Smooth muscle cell (in vitro differentiated cells): ENCODE measurements around the gene ERN2. TPM values are rescaled to one million over a fixed set of nuclear protein-coding genes. Genes with fewer than 3 reads are reported as not detected.
A peak's percentile ranks its signal among the peaks of the same experiment; 100 is the strongest.

Experiments
- DNase-seq: peaks from one replicate; lab custom pipeline; 2025; ENCODE audit not compliant: unreplicated experiment; lab: John Stamatoyannopoulos, UW
- H2AFZ ChIP-seq: fragments of 200-600 bp; sonication (generic); 2 replicates; pipeline ENCODE4 v1.6.0; 2016; ENCODE audit warnings: antibody characterized with exemption, low read depth, mild to moderate bottlenecking
- H3F3A ChIP-seq: fragments of 200-600 bp; sonication (generic); 2 replicates; pipeline ENCODE4 v1.6.0; 2017; ENCODE audit warnings: antibody characterized with exemption, low read depth
- H3K27ac ChIP-seq: fragments of 200-600 bp; sonication (generic); 2 replicates; pipeline ENCODE4 v1.5.1; 2016; ENCODE audit warnings: low read depth, mild to moderate bottlenecking
- H3K27me3 ChIP-seq: fragments of 200-600 bp; sonication (generic); 2 replicates; pipeline ENCODE4 v1.6.1; 2016; ENCODE audit warnings: low read depth, mild to moderate bottlenecking
- H3K36me3 ChIP-seq: fragments of 200-600 bp; sonication (generic); 2 replicates; pipeline ENCODE4 v1.5.1; 2016; ENCODE audit warnings: low read depth
- H3K4me1 ChIP-seq: fragments of 200-600 bp; sonication (generic); 2 replicates; pipeline ENCODE4 v1.5.1; 2016; ENCODE audit warnings: low read depth
- H3K4me2 ChIP-seq: fragments of 200-600 bp; sonication (generic); 2 replicates; pipeline ENCODE4 v1.6.0; 2016; ENCODE audit warnings: mild to moderate bottlenecking
- H3K4me3 ChIP-seq: fragments of 200-600 bp; sonication (generic); 2 replicates; pipeline ENCODE4 v1.5.1; 2016; ENCODE audit warnings: mild to moderate bottlenecking
- H3K79me2 ChIP-seq: fragments of 200-600 bp; sonication (generic); 2 replicates; pipeline ENCODE4 v1.6.0; 2016; ENCODE audit warnings: low read depth, mild to moderate bottlenecking
- H3K9ac ChIP-seq: fragments of 200-600 bp; sonication (generic); 2 replicates; pipeline ENCODE4 v1.6.0; 2016; ENCODE audit warnings: low read depth
- H3K9me3 ChIP-seq: fragments of 200-600 bp; sonication (generic); replicated peaks from 2 replicates; pipeline ENCODE4 v1.5.1; 2016; ENCODE audit warnings: low read depth
- H4K20me1 ChIP-seq: fragments of 200-600 bp; sonication (generic); 2 replicates; pipeline ENCODE4 v1.6.0; 2016; ENCODE audit warnings: low read depth
- CTCF ChIP-seq: fragments of 200-600 bp; sonication (generic); IDR thresholded peaks from 2 replicates; pipeline ENCODE4 v1.5.1; 2017; ENCODE audit warnings: borderline replicate concordance, mild to moderate bottlenecking, antibody characterized with exemption; ENCODE audit not compliant: insufficient read depth, poor library complexity, severe bottlenecking
- WGBS: methylation state at CpG from one replicate; pipeline ENCODE4 v1.1.7; 2016; ENCODE audit warnings: low lambda C conversion rate; 5-methylcytosine and 5-hydroxymethylcytosine counted together
- polyA plus RNA-seq: library from polyadenylated mRNA; unstranded; fragments of >200 nt; fragmentation: Nextera tagmentation; extraction: Ambion mirVana; gene quantifications from 2 replicates; pipeline ENCODE4 v1.2.1, GENCODE V29; 2016
- total RNA-seq: library from RNA; depleted of rRNA; stranded (reverse); fragments of >200 nt; gene quantifications from 2 replicates; pipeline ENCODE4 v1.2.3, GENCODE V29; 2014

The ERN2 gene
- total and polyA plus RNA-seq, 2 experiments from 2014 or later = not detected

GRCh38 chr16:23699100-23699499 is 13.9 kb downstream of the ERN2 start:
- H4K20me1 ChIP-seq = no peaks in the 10 kb centered on the region
- no peaks in the 10 kb centered on the region for H3K9me3 ChIP-seq
- H3K27me3 ChIP-seq = no peaks in the 10 kb centered on the region
- H3F3A ChIP-seq = peaks cover 6% of the 10 kb centered on the region
- no peak overlapping the region for H3K9ac ChIP-seq
- peaks cover 3% of the 10 kb centered on the region for H3K4me1 ChIP-seq
- H3K4me3 ChIP-seq = no peak overlapping the region
- TF ChIP-seq CTCF = no peak
- H2AFZ ChIP-seq = no peak overlapping the region
- 94% methylated on average over 4 of the region's 4 CpGs for WGBS
- no peak for DNase-seq
- H3K4me2 ChIP-seq = no peak overlapping the region
- no peak overlapping the region for H3K27ac ChIP-seq
- H3K79me2 ChIP-seq = no peaks in the 10 kb centered on the region
- H3K36me3 ChIP-seq = no peaks in the 10 kb centered on the region

- no peak for DNase-seq
- no peaks in the 10 kb centered on the region for H4K20me1 ChIP-seq
- no peak overlapping the region for H3K4me2 ChIP-seq
- H2AFZ ChIP-seq = no peak overlapping the region
- peaks cover 6% of the 10 kb centered on the region for H3F3A ChIP-seq
- WGBS = 96% methylated on average over 11 of the region's 11 CpGs
- H3K36me3 ChIP-seq = no peaks in the 10 kb centered on the region
- H3K9me3 ChIP-seq = no peaks in the 10 kb centered on the region
- H3K27ac ChIP-seq = no peak overlapping the region
- H3K4me3 ChIP-seq = no peak overlapping the region
- no peak for TF ChIP-seq CTCF
- peaks cover 3% of the 10 kb centered on the region for H3K4me1 ChIP-seq
- H3K9ac ChIP-seq = no peak overlapping the region
- H3K79me2 ChIP-seq = no peaks in the 10 kb centered on the region
- no peaks in the 10 kb centered on the region for H3K27me3 ChIP-seq
Observed at GRCh38 chr16:23695756-23696155, 17.3 kb downstream of the ERN2 start.

- Histone ChIP-seq H3K79me2 (no peaks in the 10 kb centered on the region), H3F3A (peaks cover 6% of the 10 kb centered on the region), H3K4me2 (peak overlapping the region; percentile 79), H3K4me1 (peaks cover 3% of the 10 kb centered on the region), H2AFZ (peak overlapping the region; percentile 72), H3K9me3 (no peaks in the 10 kb centered on the region), H4K20me1 (no peaks in the 10 kb centered on the region), H3K27ac (no peak overlapping the region), H3K27me3 (no peaks in the 10 kb centered on the region), H3K4me3 (peak overlapping the region; percentile 32), H3K36me3 (no peaks in the 10 kb centered on the region), H3K9ac (no peak overlapping the region)
- TF ChIP-seq CTCF = no peak
- DNase-seq = no peak
- 31% methylated on average over 26 of the region's 32 CpGs for WGBS
Observed at GRCh38 chr16:23694644-23695373, 18.2 kb downstream of the ERN2 start.

GRCh38 chr16:23694265-23694643 is 18.8 kb downstream of the ERN2 start:
- Histone ChIP-seq H3K27me3 (no peaks in the 10 kb centered on the region), H3K27ac (no peak overlapping the region), H3K9ac (no peak overlapping the region), H4K20me1 (no peaks in the 10 kb centered on the region), H3K4me1 (peaks cover 3% of the 10 kb centered on the region), H3K9me3 (no peaks in the 10 kb centered on the region), H3K4me2 (no peak overlapping the region), H3K4me3 (no peak overlapping the region), H3K79me2 (no peaks in the 10 kb centered on the region), H3K36me3 (no peaks in the 10 kb centered on the region), H3F3A (peaks cover 6% of the 10 kb centered on the region), H2AFZ (peak overlapping the region; percentile 72)
- DNase-seq = no peak
- WGBS = 95% methylated on average over 4 of the region's 4 CpGs
- TF ChIP-seq CTCF = no peak
